GM04503 (cell line): ENCODE data around the gene ADAM10.
A peak's percentile ranks its signal among the peaks of the same experiment; 100 is the strongest.

Experiments used
- DNase-seq: peaks from one replicate; pipeline ENCODE4 v3.0.0-alpha.2; 2012; ENCODE audit warnings: low read depth

Gene ADAM10

GRCh38 chr15:58551764-58552504 lies 197.6 kb downstream of the ADAM10 start:
- DNase-seq, result peak; percentile 95

GRCh38 chr15:58551084-58551763 lies 198.3 kb downstream of the ADAM10 start:
- DNase-seq, result no peak

- DNase-seq, result no peak
Measured at GRCh38 chr15:58549785-58550074, 199.8 kb downstream of the ADAM10 start.

- DNase-seq, result no peak
Measured at GRCh38 chr15:58549013-58549784, 200.3 kb downstream of the ADAM10 start.

- DNase-seq, result no peak
Measured at GRCh38 chr15:58548308-58549012, 201.0 kb downstream of the ADAM10 start.

- no peak for DNase-seq
Measured at GRCh38 chr15:58547628-58548307, 201.7 kb downstream of the ADAM10 start.

GRCh38 chr15:58546635-58547627 lies 202.6 kb downstream of the ADAM10 start:
- DNase-seq, result peak; percentile 73

GRCh38 chr15:58546066-58546591 lies 203.4 kb downstream of the ADAM10 start:
- no peak for DNase-seq

GRCh38 chr15:58545307-58546065 lies 204.0 kb downstream of the ADAM10 start:
- DNase-seq, result no peak

GRCh38 chr15:58544756-58545155 lies 204.8 kb downstream of the ADAM10 start:
- no peak for DNase-seq

GRCh38 chr15:58543664-58544335 lies 205.7 kb downstream of the ADAM10 start:
- no peak for DNase-seq

GRCh38 chr15:58541410-58542087 lies 208.0 kb downstream of the ADAM10 start:
- no peak for DNase-seq

GRCh38 chr15:58539548-58539947 lies 210.0 kb downstream of the ADAM10 start:
- no peak for DNase-seq

GRCh38 chr15:58538901-58539300 lies 210.6 kb downstream of the ADAM10 start:
- no peak for DNase-seq
